Stimulated activated CD8-positive, alpha-beta memory T cell treated with anti-CD3 and anti-CD28 coated beads, Interleukin-12 subunit alpha, Interleukin-12 subunit beta, amount 100 ng/mL, for 1 hour (primary cell): ENCODE data around the gene CFAP68.
A peak's percentile ranks its signal among the peaks of the same experiment; 100 is the strongest.
"Not testable (repeated sequence)": the region's sequence is repeated elsewhere in the genome, so short reads cannot be mapped to it uniquely, and the experiment has no call there.

Experiments
- DNase-seq: peaks from one replicate; pipeline ENCODE4 v3.0.0-alpha.2; 2020; ENCODE audit warnings: low read depth

Gene CFAP68

DNA sequence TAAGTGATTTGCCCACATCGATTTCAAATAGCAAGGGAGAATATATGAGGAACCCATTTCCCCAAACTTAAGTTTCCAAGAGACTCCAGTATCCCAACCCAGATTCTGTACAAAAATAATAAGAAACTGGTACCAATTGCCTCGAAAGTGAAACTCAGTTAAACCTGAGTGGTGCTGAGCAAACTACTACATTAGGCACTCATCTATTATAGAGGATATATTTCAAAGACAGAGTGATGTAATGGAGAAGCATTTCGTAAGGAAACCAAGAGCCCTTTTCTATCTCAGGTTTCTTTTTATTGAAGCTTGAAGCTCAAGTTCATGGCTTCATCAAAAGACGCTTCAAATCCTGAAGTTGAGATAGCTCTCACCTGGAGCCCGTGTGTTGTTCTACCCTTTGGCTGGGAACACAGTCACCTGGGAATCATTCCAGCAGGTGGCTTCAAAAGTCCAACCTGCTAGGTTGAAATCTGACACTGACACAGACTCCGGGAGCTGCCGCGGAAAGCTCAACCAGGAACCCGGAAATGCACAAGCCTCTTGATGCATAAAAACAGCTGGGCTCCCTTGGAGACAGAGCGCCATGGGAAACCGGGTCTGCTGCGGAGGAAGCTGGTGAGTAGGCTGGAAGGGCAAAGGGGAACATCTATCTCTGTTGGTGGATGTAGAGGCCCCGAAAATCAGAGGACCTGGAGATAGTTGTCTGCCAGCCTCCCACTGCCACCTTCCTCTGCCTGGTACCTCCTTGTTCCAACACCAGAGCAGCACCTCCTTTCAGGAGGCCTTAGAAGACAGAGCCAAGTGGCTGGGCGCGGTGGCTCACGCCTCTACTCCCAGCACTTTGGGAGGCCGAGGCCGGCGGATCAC is 39.3 kb downstream of the CFAP68 start, which contains the start of gene C11orf52:
C11orf52 (plus strand) TSS at position 524 of the 867 bp plus-strand sequence; CDS start at position 584, 60 bp downstream.
- no peak for DNase-seq

DNA sequence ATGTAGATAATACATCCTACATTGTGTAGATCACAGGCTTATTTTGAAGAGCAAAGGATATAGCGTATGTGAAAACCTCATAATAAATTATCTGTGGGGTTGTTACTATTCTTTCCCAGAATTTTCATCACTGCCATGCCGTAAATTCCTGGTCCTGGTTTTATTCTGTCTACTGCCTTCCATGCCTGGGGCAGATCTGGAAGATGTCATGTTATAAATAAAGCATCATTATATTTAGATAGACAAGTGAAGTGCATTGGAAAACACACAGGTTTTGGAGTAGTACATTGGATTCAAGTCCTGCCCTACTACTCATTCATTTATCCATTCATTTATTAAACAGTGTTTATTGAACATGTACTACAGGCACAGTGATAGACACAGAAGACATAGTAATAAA is 41.6 kb downstream of the CFAP68 start:
- no peak for DNase-seq

DNA sequence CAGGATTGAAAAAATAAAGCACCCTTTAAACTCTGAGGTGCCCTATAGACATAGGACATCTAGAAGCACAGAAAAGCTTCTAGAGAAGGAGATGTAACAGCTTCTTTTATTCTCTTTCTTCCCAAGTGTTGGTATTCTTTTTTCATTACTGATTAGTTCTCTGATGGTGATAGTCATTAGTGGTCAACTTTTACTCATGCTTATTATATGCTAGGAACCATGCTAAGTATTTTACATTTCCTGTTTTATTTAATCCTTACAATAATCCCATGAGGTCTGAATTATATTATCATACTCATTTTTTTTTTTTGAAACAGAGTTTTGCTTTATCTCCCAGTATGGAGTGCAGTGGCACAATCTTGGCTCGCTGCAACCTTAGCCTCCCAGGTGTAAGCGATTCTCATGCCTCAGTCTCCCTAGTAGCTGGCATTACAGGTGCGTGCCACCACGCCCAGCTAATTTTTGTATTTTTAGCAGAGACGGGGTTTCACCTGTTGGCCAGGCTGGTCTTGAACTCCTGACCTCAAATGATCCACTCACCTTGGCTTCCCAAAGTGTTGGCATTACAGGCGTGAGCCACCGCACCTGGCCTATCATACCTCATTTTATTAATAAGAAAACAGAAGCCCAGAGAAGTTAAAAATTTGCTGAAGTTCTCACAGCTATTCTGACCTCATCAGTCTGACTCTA is 42.3 kb downstream of the CFAP68 start:
- DNase-seq: no peak

DNA sequence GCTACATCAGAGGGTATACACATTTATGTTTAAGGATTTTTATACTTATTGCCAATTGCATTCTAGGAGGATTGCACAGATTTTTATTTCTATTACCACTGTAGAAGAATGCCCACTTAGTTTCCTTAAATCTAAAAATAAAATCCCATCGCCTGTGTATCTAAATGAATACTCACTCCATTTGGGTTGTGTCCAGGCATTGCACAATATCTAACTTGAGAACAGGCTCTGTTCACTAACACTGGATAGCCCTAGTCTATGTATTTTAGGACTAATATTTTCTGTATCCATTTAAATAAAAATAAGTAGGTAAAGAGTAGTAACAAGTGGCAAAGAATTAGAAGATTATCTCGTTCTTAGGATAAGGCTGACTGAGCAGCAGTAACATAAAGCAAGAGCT is 43.5 kb downstream of the CFAP68 start:
- no peak for DNase-seq

DNA sequence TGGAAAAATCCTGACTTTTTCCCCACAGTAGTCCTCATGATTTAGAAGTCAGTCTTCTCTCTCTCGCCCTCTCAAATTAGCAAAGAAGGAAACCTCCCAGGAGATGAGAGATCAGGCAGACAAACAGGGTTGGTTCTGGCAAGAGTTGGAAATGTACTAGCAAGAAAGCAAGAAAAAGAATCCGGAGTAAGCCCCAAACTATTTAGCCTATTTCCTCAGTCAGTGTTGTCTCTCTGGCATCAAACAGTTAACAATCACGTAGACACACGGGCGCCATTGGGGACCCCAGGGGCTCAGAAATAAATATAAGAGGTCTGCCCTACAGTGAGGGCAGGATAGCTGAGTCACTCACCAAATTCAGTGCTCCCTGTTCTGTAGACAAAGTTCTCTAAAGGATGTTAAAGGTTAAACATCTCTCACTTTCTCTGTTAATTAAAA is 44.0 kb downstream of the CFAP68 start:
- no peak for DNase-seq

DNA sequence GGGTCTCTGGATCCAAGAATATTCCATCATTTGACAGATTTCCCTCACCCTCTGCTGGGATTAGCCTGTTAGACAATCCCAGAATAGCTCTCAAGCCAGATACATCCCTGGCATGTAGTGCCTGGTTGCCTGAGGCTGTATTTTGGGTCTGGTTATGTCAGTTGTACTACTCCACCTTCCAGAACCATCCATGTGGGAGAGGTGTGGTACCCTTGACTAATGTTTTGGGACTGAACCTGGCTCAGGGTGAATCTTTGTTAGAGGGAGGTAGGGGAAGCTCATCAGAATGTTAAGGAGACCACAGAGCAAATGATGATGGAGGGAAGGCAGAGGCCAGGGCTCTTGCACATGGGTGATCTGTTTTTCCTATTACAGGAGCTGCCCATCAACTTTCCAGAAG is 44.6 kb downstream of the CFAP68 start:
- DNase-seq: no peak

GRCh38 chr11:111925953-111926352 is 46.6 kb downstream of the CFAP68 start:
- no peak for DNase-seq

DNA sequence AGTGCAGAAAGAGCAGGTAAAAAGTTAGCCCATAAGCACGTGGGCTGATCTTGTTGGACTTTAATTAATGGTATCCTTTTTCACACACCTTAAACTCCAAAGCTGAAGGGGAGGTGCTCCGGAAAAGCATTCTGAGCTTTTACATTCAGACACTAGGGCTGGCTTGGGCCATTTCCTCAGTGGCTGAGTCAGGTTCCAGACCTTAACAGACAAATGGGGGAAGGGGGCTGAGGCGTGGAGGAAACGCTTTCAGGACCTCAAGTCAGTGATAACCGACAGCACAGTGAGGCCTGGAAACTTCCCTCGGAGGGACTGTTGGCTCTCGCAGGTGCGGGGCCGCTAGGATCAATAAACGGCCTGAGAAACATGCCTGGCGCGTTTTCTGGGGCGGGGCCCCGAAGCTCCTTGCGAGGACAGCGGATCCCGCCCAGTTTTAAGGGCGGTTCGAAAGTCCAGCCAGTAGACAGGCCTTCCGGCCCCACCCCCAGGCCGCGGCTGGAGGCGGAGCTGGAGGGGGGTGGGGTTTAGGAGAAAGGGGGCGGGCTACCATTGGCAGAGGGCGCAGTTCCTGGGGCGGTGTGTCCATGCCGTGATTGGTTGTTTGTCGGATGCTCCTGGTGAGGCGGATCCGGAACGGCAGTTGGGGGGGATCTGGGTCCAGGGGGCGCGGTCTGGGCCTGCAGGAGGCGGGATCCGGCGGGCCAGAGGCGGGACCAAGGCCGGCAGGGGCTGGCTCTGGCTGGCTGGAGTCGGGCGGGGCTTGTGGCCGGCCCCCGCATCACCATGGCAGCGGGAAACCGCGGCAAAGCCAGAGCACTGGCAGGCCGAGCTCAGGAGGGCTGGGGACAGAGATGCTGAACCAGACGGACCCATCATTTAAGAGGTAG is 47.4 kb downstream of the CFAP68 start:
- peak; percentile 84 for DNase-seq

- DNase-seq: no peak
Observed at GRCh38 chr11:111930472-111930871, 51.1 kb downstream of the CFAP68 start.

- no peak for DNase-seq
Observed at GRCh38 chr11:111932611-111932950, 53.2 kb downstream of the CFAP68 start.

- not testable (repeated sequence) for DNase-seq
Observed at GRCh38 chr11:111933176-111933575, 53.8 kb downstream of the CFAP68 start.

- DNase-seq: no peak
Observed at GRCh38 chr11:111933872-111934271, 54.5 kb downstream of the CFAP68 start.

GRCh38 chr11:111934306-111934705 is 55.0 kb downstream of the CFAP68 start:
- no peak for DNase-seq
